HG02642 (cell line): ENCODE data around the gene ABCG1.
A peak's percentile ranks its signal among the peaks of the same experiment; 100 is the strongest.

Experiments used
- ATAC-seq: cut with Tn5 transposase; IDR thresholded peaks from one replicate; pipeline ENCODE4 v1.9.1; 2021; ENCODE audit warnings: mild to moderate bottlenecking; ENCODE audit not compliant: unreplicated experiment, poor library complexity

ABCG1 gene

DNA sequence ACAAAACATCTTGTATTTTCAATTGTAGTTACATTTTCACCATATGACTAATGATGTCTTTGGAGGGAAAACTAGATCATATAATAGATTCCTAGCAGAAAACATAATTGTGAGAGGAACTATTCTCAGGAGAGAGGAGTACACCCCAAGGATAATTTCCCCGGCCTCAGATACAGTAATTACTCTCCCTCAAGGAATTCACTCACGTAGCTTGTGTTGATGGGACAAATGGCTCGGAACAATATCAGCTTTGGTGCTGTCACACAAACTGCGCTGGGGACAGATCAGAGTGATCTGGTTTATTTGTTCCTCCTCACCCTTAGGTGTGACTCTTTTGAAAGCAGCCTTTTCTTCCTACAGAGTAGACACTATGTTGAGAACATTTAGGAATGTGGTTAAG, 11.2 kb downstream of the ABCG1 start:
- ATAC-seq = no peak

DNA sequence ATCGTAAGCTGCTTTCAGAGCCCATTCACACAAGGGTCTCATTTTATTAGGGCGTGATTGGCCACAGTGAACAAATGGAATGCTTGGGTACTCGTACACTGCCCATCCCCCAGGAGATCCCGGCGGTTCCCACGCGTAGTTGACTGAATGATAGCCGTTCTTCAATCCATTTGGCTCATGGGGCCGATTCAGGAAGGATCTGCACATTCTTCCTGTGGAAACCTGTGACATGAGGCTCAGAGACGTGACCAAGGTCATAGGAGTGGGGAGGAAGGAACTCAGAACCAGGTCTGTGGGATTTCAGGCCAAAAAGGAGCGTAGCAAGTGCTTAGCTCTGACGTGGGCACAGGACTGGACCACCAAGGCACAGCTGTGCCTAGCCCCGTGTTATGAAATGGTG, 11.7 kb downstream of the ABCG1 start:
- no peak for ATAC-seq

GRCh38 chr21:42231756-42232155, 12.8 kb downstream of the ABCG1 start:
- ATAC-seq = no peak

DNA sequence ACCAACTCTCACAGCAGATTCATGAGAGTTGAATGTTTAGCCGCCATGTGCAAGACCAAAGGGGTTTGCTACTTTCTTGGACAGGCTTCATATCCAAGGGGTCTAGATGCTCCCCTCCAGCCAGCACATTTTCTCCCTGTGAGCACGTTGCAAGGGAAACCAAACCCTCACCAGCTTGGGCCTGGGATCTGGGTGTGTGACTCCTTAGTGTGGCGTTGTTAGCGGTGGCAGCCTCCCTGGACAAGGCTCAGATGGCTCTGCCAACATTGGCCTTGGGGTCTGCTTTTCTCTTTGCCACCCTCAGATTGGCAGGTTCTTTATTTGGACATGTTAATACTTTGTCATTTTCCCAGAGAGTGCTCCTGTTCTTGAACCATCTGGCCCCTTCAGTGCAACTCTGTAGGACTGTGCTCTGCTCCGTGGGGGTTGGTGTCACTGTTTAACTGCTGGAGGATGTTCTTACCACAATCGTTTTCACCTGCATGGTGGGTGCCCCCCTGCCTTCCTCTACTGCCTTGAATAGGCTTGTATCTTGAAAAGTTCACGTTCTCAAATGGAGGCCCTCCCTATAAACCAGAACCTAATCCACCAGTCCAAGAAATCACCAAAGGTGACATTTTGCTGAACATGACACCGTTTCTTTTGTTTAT, 13.4 kb downstream of the ABCG1 start:
- no peak for ATAC-seq

DNA sequence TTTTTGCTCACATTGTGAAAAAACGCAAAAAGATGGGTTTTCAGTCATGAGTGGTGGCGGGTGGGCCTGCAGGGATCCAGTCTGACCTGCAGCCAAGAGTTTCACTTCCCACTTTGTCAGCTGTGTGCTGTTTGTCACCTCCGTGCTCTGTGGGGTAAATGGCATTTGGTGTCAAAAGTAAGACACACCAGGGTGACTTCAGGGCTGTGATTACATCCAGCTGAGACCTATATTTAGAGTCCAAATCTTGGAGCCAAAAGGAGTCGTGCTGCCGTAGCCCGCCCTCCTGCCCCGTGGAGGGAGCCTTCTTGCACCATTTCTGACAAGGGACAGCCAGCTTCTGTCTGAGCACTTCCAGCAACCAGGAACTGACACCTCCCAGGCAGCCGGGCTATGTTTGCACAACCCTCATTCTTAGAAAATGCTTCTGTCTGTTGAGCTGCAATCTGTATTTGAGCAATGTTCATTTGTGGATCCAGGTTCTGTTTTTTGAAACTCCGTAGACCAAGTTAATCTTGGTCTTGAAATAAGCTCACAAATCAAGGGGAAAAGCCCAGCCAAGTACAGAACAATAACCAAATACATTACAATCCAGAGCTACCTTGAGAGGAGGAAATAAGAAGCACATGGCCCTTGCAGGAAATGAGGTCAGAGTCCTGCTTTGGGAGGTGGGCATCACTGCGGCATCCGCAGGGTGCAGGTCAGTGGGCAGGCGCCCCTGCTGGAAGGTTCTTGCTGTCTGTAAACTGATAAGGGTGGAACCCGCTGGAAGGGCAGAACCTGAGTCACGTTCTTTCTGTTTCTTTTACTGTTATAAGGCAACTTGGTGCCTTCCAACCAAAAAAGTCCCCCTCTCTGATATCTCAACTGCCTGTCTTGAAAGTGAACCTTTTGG, 14.4 kb downstream of the ABCG1 start:
- ATAC-seq = peak; percentile 42

- no peak for ATAC-seq
Measured at GRCh38 chr21:42234041-42234440, 15.1 kb downstream of the ABCG1 start.

DNA sequence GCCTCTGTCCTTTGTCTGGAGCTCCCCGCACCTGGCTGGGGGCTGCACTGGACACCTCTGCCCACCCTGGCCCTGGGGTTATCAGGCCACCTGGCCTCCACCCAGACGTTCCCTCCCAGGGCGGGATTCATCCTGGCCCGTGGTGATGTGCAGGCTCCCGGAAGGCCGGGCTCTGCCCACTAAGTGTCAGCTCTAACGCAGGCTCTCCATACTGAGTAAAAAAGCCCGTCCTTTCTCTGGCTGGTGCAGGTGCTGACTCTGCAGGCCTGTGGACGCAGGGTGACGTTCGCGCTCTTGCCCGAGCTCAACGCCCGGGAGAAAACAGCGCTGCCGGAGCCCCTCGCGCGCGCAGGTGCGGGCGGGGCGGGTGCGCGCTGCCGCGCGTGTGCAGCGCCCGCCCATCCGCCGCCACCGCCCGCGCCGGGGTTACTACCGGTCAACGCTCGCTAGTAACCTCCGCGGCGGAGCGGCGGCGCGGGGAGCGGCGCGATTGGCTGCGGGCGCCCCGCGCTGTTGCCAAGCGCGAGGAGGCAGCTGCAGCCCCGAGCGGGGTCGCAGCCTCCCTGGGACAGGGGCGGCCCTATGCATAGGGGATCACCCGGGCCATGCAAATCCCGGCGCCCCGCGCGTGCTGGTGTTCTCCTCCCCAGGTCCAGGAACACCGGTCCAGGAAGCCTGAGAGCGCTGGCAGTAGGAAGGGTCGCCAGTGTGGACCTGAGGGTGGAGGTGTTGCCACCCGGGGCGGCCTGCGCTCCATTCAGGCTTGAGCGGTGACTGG, 15.7 kb downstream of the ABCG1 start:
- no peak for ATAC-seq

DNA sequence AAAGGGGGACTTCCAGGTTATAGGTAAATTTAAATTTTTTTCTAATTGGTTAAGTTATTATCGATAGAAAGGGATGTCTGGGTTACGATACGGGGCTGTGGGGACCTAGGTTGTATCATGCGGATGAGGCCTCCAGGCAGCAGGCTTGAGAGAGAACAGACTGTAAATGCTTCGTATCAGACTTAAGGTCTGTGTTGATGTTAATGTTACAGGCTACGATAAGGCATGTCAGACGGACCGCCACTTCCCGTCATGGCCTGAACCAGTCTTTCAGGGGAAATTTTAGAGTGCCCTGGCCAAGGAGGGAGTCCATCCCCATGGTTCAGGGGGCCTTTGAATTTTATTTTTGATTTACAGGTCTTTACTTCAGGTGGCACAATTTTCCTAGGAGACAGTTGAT, 16.7 kb downstream of the ABCG1 start:
- ATAC-seq = no peak

GRCh38 chr21:42236014-42236413, 17.1 kb downstream of the ABCG1 start:
- no peak for ATAC-seq

- ATAC-seq = no peak
Measured at GRCh38 chr21:42236693-42237092, 17.8 kb downstream of the ABCG1 start.

GRCh38 chr21:42237161-42237560, 18.2 kb downstream of the ABCG1 start:
- ATAC-seq = no peak

GRCh38 chr21:42237577-42237976, 18.6 kb downstream of the ABCG1 start:
- ATAC-seq = no peak

DNA sequence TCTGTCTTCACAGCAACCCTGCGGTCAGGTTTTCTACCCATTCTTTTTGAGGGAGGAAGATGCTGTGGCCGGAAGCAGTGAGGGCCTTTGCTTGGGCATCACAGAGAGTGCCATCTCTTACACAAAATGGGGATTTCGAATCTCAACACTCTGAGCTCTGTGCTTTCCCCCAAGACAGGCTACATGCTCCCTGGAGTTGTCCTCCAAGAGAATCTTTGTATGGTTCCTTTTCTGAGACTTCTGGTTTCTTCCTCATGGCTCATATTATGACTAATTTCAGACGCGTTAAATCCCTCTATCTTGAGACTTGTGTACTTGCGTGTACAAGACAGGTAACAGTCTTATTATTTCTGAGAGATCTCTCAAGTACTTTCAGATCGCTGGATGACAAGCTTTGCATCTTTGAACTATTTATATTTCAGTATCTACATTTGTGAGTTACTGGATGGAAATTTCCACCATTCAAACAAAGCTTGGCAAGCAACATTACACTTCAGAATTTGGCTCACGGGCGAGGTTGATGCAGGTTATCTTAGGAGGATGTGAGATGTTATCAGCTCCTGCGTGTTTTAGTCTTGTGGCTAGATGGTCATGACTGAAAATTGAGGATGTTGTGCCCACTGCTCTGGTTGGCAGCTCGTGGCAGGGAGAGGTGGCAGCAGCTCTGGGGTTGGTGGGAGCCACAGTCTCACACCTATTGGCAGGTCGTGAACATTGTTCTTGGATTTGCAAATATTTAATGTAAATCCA, 19.4 kb downstream of the ABCG1 start:
- no peak for ATAC-seq

DNA sequence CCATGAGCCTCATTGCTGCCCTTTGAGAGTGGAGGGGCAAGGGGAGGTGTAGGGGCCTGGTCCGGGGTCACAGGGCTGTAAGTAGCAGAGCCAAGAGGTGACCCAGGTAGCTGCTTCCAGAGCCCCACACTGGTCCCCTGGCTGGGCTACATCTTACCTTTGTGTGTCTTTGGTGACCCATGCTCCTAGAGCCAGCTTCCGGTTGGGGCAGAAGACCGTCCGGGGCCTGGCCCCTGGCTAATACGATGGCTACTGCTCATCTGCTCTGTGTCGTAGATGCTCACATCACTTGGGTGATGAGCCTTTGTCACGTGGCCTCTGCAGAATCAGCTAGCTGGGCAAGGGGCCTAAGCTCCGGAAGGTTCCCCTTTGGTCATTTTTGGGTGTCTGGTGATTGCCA, 20.6 kb downstream of the ABCG1 start:
- no peak for ATAC-seq

DNA sequence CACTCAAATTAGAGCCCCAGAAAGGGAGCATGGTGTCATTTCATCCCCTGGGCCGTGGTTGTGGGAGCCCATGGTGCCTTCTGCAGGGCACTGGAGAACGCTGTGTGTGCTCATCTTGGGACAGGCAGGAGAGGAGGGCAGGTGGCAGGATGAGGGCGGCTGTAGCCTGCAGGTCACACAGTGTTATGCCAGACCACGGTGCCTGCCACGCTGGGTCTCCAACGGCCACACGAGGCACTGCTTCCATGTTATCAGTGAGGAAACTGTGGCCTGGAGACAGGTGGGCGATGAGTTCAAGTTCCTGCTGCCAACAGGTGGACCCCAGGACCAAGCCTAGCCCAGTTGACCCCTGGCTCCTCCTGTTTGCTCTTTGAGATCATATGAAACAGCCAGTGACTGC, 21.0 kb downstream of the ABCG1 start:
- no peak for ATAC-seq

DNA sequence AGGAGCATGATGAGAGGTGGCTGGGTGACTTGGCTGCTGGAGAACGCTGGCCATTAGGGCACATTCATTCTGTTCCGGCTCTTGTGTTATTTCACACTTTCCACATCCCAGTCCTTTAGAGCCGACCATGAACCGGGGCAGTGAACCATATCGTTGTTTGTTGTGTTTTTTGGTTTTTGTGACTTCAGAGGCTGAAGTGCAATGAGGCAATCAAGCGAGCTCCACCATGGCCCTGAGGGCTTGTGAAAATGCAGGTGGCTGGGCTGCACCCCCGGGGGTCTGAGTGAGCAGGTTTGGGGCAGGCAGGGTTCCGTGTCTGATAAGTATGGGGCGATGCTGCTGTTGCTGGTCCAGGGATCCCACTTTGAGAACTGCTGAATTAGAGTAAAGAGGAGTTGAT, 23.7 kb downstream of the ABCG1 start:
- ATAC-seq = no peak

DNA sequence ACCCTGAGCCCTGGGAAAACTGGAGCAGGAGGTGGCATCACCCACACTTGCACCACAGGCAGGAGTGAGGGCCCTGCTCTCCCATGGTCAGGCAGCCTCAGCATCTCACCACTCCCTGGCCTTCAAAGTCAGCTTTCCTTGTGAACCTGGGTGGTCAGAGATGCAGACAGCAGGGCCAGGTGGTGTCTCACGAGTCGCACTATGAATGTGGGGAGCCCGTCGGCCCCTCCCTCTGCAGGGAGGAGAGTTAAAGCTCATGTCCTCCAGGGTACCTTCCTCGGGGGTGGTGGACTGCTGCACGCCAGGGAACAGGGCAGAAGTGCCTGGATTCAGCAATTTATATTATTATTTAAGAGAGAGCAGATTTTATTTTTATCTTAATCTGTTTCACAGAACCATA, 24.1 kb downstream of the ABCG1 start:
- ATAC-seq = no peak

DNA sequence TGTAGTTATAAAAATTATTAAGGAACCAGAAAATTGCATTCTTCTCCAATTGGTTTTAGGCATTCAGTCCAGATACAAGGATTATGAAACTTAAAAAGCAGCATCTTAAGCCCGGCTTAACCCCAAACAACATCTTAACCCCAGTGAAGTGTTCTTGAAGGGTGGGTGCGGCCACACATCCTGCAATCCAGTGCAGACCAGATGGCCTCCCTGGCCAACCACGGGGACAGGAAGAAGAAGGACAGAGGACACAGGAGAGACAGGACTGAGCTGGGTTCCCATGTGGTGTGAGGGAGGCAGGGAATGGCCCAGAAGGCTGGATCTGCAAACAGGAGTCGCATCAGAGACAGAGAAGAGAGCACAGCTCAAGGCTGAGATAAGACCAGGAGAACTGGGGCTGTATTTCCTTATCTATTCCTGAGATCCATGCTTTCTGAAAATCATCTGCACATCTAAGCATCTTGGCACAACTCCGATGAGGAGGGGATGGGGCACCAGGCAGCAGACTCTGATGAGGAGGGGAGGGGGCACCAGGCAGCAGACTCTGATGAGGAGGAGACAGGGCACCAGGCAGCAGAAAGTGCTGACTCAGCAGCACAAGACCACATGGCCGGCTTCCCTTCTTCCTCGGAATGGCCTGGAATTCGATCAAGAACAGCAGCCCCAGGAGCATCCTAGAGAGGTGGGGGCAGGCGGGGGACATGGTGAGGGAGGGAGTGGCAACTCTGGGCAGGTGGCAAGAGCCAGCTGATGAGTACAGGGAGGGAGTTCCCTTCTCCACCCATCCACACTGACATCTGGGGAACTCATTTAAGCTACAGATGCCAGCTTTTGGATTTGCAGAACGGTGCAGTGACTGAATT, 26.6 kb downstream of the ABCG1 start:
- no peak for ATAC-seq

DNA sequence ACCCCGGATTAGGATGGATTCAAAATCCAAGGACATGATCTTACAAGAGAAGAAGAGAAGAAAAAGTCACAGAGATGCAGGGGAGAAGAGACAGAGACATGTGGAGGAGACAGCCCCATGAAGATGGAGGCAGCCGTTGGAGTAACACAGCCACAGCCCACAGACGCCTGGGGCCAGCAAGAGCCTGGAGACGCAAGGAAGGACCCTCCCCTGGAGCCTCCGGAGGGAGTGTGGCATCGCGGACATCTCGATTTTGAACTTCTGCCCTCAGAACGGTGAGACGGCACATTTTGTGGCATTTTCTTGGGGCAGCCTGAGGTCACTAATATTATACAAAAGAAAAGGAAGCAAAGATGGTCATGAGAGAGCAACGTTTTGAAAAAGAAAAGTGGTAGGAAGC, 28.8 kb downstream of the ABCG1 start:
- no peak for ATAC-seq

- no peak for ATAC-seq
Measured at GRCh38 chr21:42248241-42248640, 29.3 kb downstream of the ABCG1 start.
